ENCODE results near the gene NLRC5. TPM values are rescaled to one million over a fixed set of nuclear protein-coding genes. Genes with fewer than 3 reads are reported as not detected.

Gene NLRC5
- total and polyA plus RNA-seq, 2 donors (not counting 3 experiments of a cell fraction or from before 2014, with no cell fraction given), result 7.4 to 26.3 TPM

- DNase-seq (ENCODE audit: low read depth, low spot score) (no peak), FAIRE-seq (no peak)
- ChIA-PET CTCF (interaction anchor here (1.5 kb wide), 1 partner anchor 9 kb away, joined by 6 read pairs; no protein-coding TSS in a partner anchor), POLR2A (no interaction called here)
- Histone ChIP-seq H3K9ac (replicated peaks; ENCODE audit: extremely low read depth, insufficient read depth, low read length) (no peak overlapping the region), H3K27me3 (ENCODE audit: control insufficient read depth in 2 of 2, insufficient read depth in 2 of 2, low read length in 2 of 2) (no peaks in the 10 kb centered on the region), H3K9me1 (replicated peaks; ENCODE audit: control insufficient read depth, extremely low read depth, insufficient read depth, low read length) (no peaks in the 10 kb centered on the region), H4K20me1 (replicated peaks; ENCODE audit: control insufficient read depth, extremely low read depth, insufficient read depth, low read length) (no peaks in the 10 kb centered on the region), H3K36me3 (ENCODE audit: control insufficient read depth in 2 of 2, extremely low read depth in 1 of 2, insufficient read depth in 2 of 2, low read length in 2 of 2) (no peaks in the 10 kb centered on the region), H3K27ac (ENCODE audit: insufficient read depth, low read depth, low read length) (no peak overlapping the region), H3K9me3 (replicated peaks; ENCODE audit: control insufficient read depth, insufficient read depth, low read length) (no peaks in the 10 kb centered on the region), H3K4me3 (replicated peaks in 1 of 3; ENCODE audit: insufficient read depth in 1 of 3, low read depth in 1 of 3, low read length in 3 of 3) (no peak overlapping the region), H3K4me2 (ENCODE audit: insufficient read depth, low read length) (no peak overlapping the region), H2AFZ (ENCODE audit: low read depth, low read length) (no peak overlapping the region), H3K79me2 (ENCODE audit: control insufficient read depth, insufficient read depth, low read length) (no peaks in the 10 kb centered on the region), H3K4me1 (ENCODE audit: control insufficient read depth, extremely low read depth, insufficient read depth, low read length) (no peaks in the 10 kb centered on the region)
- BruUV-seq (replicated peaks), result no TSS peak
- intact Hi-C loops (cut with micrococcal nuclease) (loop anchor here (5.0 kb wide), 1 partner anchor 181 kb away; the partner anchor contains the start of gene SLC12A3), dilution Hi-C loops (cut with MboI; ENCODE audit: extremely low pct_ligation_motif_present, low sequenced_read_pairs) (no loop called here)
- TF ChIP-seq GATA2 (IDR thresholded peaks at IDR 0.05; ENCODE audit: insufficient read depth, insufficient read length, low read depth, low read length), result no peak
These were observed 58.7 kb downstream of the NLRC5 start for GRCh38 chr16:57048095-57048494.

GRCh38 chr16:57049678-57050077, 60.3 kb downstream of the NLRC5 start:
- dilution Hi-C loops (cut with MboI; ENCODE audit: extremely low pct_ligation_motif_present, low sequenced_read_pairs), result no loop called here
- H3K9me1 ChIP-seq (replicated peaks; ENCODE audit: control insufficient read depth, extremely low read depth, insufficient read depth, low read length), result no peaks in the 10 kb centered on the region
- no peak overlapping the region for H3K27ac ChIP-seq (ENCODE audit: insufficient read depth, low read depth, low read length)
- H3K79me2 ChIP-seq (ENCODE audit: control insufficient read depth, insufficient read depth, low read length), result no peaks in the 10 kb centered on the region
- no peak overlapping the region for H2AFZ ChIP-seq (ENCODE audit: low read depth, low read length)
- no peak overlapping the region for H3K9ac ChIP-seq (replicated peaks; ENCODE audit: extremely low read depth, insufficient read depth, low read length)
- H3K4me3 ChIP-seq (replicated peaks in 1 of 3; ENCODE audit: insufficient read depth in 1 of 3, low read depth in 1 of 3, low read length in 3 of 3), result no peak overlapping the region
- no peaks in the 10 kb centered on the region for H4K20me1 ChIP-seq (replicated peaks; ENCODE audit: control insufficient read depth, extremely low read depth, insufficient read depth, low read length)
- no peak for DNase-seq (ENCODE audit: low read depth, low spot score)
- no peak overlapping the region for H3K4me2 ChIP-seq (ENCODE audit: insufficient read depth, low read length)
- intact Hi-C loops (cut with micrococcal nuclease), result loop anchor here (5.0 kb wide), 1 partner anchor 182 kb away; the partner anchor contains the start of gene SLC12A3
- no peaks in the 10 kb centered on the region for H3K36me3 ChIP-seq (ENCODE audit: control insufficient read depth in 2 of 2, extremely low read depth in 1 of 2, insufficient read depth in 2 of 2, low read length in 2 of 2)
- H3K27me3 ChIP-seq (ENCODE audit: control insufficient read depth in 2 of 2, insufficient read depth in 2 of 2, low read length in 2 of 2), result no peaks in the 10 kb centered on the region
- TF ChIP-seq, protein P1, sequence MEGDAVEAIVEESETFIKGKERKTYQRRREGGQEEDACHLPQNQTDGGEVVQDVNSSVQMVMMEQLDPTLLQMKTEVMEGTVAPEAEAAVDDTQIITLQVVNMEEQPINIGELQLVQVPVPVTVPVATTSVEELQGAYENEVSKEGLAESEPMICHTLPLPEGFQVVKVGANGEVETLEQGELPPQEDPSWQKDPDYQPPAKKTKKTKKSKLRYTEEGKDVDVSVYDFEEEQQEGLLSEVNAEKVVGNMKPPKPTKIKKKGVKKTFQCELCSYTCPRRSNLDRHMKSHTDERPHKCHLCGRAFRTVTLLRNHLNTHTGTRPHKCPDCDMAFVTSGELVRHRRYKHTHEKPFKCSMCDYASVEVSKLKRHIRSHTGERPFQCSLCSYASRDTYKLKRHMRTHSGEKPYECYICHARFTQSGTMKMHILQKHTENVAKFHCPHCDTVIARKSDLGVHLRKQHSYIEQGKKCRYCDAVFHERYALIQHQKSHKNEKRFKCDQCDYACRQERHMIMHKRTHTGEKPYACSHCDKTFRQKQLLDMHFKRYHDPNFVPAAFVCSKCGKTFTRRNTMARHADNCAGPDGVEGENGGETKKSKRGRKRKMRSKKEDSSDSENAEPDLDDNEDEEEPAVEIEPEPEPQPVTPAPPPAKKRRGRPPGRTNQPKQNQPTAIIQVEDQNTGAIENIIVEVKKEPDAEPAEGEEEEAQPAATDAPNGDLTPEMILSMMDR (IDR thresholded peaks at IDR 0.05; ENCODE audit: extremely low read depth in 1 of 2, insufficient read depth in 1 of 2, low read depth in 1 of 2, low read length in 2 of 2), result no peak
- TF ChIP-seq POLR2AphosphoS5 (IDR thresholded peaks at IDR 0.05; ENCODE audit: insufficient read depth, low read depth, low read length) (no peak), JUN (IDR thresholded peaks at IDR 0.05; ENCODE audit: borderline replicate concordance, insufficient read depth, insufficient read length, low read depth) (no peak), GATA2 (IDR thresholded peaks at IDR 0.05; ENCODE audit: insufficient read depth, insufficient read length, low read depth, low read length) (no peak), MAX (IDR thresholded peaks at IDR 0.05; ENCODE audit: insufficient read depth, insufficient read length) (no peak), POLR2A (IDR thresholded peaks at IDR 0.05; ENCODE audit: low read depth, low read length) (no peak), FOS (IDR thresholded peaks at IDR 0.05; ENCODE audit: borderline replicate concordance, insufficient read depth, low read length) (no peak), EZH2 (IDR thresholded peaks at IDR 0.05; ENCODE audit: borderline replicate concordance, low read depth, low read length, severe bottlenecking) (no peak), MYC (IDR thresholded peaks at IDR 0.05; ENCODE audit: low read depth, low read length) (no peak)
- FAIRE-seq, result no peak
- no peaks in the 10 kb centered on the region for H3K4me1 ChIP-seq (ENCODE audit: control insufficient read depth, extremely low read depth, insufficient read depth, low read length)
- no TSS peak for BruUV-seq (replicated peaks)
- ChIA-PET POLR2A (no interaction called here), CTCF (no interaction called here)
- H3K9me3 ChIP-seq (replicated peaks; ENCODE audit: control insufficient read depth, insufficient read depth, low read length), result no peaks in the 10 kb centered on the region

Measured in endothelial cell of umbilical vein (primary cell).